Measurements from ENCODE around the gene SMIM20.

- TF ChIP-seq, protein P1, sequence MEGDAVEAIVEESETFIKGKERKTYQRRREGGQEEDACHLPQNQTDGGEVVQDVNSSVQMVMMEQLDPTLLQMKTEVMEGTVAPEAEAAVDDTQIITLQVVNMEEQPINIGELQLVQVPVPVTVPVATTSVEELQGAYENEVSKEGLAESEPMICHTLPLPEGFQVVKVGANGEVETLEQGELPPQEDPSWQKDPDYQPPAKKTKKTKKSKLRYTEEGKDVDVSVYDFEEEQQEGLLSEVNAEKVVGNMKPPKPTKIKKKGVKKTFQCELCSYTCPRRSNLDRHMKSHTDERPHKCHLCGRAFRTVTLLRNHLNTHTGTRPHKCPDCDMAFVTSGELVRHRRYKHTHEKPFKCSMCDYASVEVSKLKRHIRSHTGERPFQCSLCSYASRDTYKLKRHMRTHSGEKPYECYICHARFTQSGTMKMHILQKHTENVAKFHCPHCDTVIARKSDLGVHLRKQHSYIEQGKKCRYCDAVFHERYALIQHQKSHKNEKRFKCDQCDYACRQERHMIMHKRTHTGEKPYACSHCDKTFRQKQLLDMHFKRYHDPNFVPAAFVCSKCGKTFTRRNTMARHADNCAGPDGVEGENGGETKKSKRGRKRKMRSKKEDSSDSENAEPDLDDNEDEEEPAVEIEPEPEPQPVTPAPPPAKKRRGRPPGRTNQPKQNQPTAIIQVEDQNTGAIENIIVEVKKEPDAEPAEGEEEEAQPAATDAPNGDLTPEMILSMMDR (IDR thresholded peaks at IDR 0.05) = no peak
- no peak for TF ChIP-seq ZFX (IDR thresholded peaks at IDR 0.05; ENCODE audit: borderline replicate concordance)
Observed at GRCh38 chr4:25883565-25883964, 30.5 kb upstream of the SMIM20 start.

Measured in 22Rv1 (cell line).